Embryonic facial prominence (tissue), 1 donor: ENCODE results near the gene CFD.
"Not testable (repeated sequence)": the region's sequence is repeated elsewhere in the genome, so short reads cannot be mapped to it uniquely, and the experiment has no call there.

Experiments used
- DNase-seq: peaks from one replicate; pipeline ENCODE4 v3.0.0-alpha.2; 2016; ENCODE audit errors: extremely low spot score

The CFD gene

GRCh38 chr19:852136-853013 lies 7.1 kb upstream of the CFD start, which contains the start of gene ELANE:
ELANE (plus strand) TSS chr19:852303; CDS start chr19:852329, 26 bp downstream.
- no peak for DNase-seq

GRCh38 chr19:853014-853585 lies 6.4 kb upstream of the CFD start:
- no peak for DNase-seq

GRCh38 chr19:853614-854220 lies 5.7 kb upstream of the CFD start:
- DNase-seq = not testable (repeated sequence)

- DNase-seq = no peak
Measured at GRCh38 chr19:854549-854948, 4.9 kb upstream of the CFD start.

GRCh38 chr19:855142-855541 lies 4.3 kb upstream of the CFD start:
- DNase-seq = no peak

GRCh38 chr19:855566-856120 lies 3.8 kb upstream of the CFD start:
- no peak for DNase-seq

- no peak for DNase-seq
Measured at GRCh38 chr19:858284-858683, 1.2 kb upstream of the CFD start.

- no peak for DNase-seq
Measured at GRCh38 chr19:861141-861755, 1.8 kb downstream of the CFD start.

- no peak for DNase-seq
Measured at GRCh38 chr19:861756-862580, 2.5 kb downstream of the CFD start.

- no peak for DNase-seq
Measured at GRCh38 chr19:862581-863314, 3.3 kb downstream of the CFD start.

GRCh38 chr19:863315-863620 lies 3.8 kb downstream of the CFD start:
- no peak for DNase-seq

- DNase-seq = no peak
Measured at GRCh38 chr19:866769-867300, 7.4 kb downstream of the CFD start.

GRCh38 chr19:867301-867793 lies 7.9 kb downstream of the CFD start:
- DNase-seq = no peak

GRCh38 chr19:867855-868457 lies 8.5 kb downstream of the CFD start:
- no peak for DNase-seq

GRCh38 chr19:868458-869244 lies 9.2 kb downstream of the CFD start:
- no peak for DNase-seq

GRCh38 chr19:869245-870177 lies 10.0 kb downstream of the CFD start:
- no peak for DNase-seq

GRCh38 chr19:870314-870713 lies 10.8 kb downstream of the CFD start:
- DNase-seq = no peak

- DNase-seq = no peak
Measured at GRCh38 chr19:870963-871401, 11.5 kb downstream of the CFD start.
